Activated B cell treated with CpG ODN at 0.5 μM for 24 hours (primary cell): ENCODE results near the gene CAPN13. TPM values are rescaled to one million over a fixed set of nuclear protein-coding genes. Genes with fewer than 3 reads are reported as not detected.

Source experiments
- ATAC-seq: fragments of 200-7000 bp; cut with Tn5 transposase; one replicate; pipeline ENCODE4 v1.10.0; 2021; ENCODE audit warnings: low read depth, mild to moderate bottlenecking, moderate library complexity
- CTCF ChIA-PET: fragments of 350-600 bp; sonication (Branson Sonifier 250); formaldehyde crosslinking; loops from one replicate; lab custom pipeline; 2021; ENCODE audit warnings: antibody characterized with exemption; lab: Charles Lee
- POLR2A ChIA-PET: fragments of 350-600 bp; sonication (Branson Sonifier 250); formaldehyde crosslinking; loops from one replicate; lab custom pipeline; 2021; ENCODE audit warnings: antibody characterized with exemption; lab: Charles Lee
- DNase-seq: peaks from one replicate; pipeline ENCODE4 v3.0.0; 2022
- H3K27ac Mint-ChIP-seq: one replicate; pipeline ENCODE4 v1.8.0; 2020; ENCODE audit warnings: mixed read lengths
- H3K27me3 Mint-ChIP-seq: one replicate; pipeline ENCODE4 v1.8.0; 2021; ENCODE audit warnings: mixed read lengths
- H3K36me3 Mint-ChIP-seq: one replicate; pipeline ENCODE4 v1.8.0; 2021; ENCODE audit warnings: low read depth, mixed read lengths
- H3K4me1 Mint-ChIP-seq: one replicate; pipeline ENCODE4 v1.8.0; 2021; ENCODE audit warnings: mixed read lengths
- H3K4me3 Mint-ChIP-seq: one replicate; pipeline ENCODE4 v1.8.0; 2020; ENCODE audit warnings: mild to moderate bottlenecking, mixed read lengths
- H3K9me3 Mint-ChIP-seq: one replicate; pipeline ENCODE4 v1.8.0; 2020; ENCODE audit warnings: mixed read lengths
- CTCF ChIP-seq: fragments of 200-600 bp; IDR thresholded peaks from one replicate; pipeline ENCODE4 v1.8.0; 2022; ENCODE audit warnings: antibody characterized with exemption, mild to moderate bottlenecking
- intact Hi-C: fragments of 100-400 bp; cut with micrococcal nuclease; formaldehyde crosslinking; loops from one replicate; pipeline ENCODE4 v1.15.1; 2024
- total RNA-seq: library from RNA; stranded (reverse); gene quantifications from 2 replicates; pipeline ENCODE4 v1.2.3, GENCODE V29; 2022

CAPN13 gene, protein sequence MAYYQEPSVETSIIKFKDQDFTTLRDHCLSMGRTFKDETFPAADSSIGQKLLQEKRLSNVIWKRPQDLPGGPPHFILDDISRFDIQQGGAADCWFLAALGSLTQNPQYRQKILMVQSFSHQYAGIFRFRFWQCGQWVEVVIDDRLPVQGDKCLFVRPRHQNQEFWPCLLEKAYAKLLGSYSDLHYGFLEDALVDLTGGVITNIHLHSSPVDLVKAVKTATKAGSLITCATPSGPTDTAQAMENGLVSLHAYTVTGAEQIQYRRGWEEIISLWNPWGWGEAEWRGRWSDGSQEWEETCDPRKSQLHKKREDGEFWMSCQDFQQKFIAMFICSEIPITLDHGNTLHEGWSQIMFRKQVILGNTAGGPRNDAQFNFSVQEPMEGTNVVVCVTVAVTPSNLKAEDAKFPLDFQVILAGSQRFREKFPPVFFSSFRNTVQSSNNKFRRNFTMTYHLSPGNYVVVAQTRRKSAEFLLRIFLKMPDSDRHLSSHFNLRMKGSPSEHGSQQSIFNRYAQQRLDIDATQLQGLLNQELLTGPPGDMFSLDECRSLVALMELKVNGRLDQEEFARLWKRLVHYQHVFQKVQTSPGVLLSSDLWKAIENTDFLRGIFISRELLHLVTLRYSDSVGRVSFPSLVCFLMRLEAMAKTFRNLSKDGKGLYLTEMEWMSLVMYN
- not detected in 2 replicates for total RNA-seq

- ChIA-PET CTCF (no interaction called here), POLR2A (no interaction called here)
- Mint-ChIP-seq H3K27ac (no peak within 1 kb of the TSS), H3K9me3 (no peaks in the 10 kb centered on the region), H3K4me1 (no peaks in the 10 kb centered on the region), H3K4me3 (no peak within 1 kb of the TSS), H3K27me3 (peaks cover 18% of the 10 kb centered on the region), H3K36me3 (no peaks in the 10 kb centered on the region)
- intact Hi-C loops, result no loop called here
- DNase-seq, result no peak
- no peak for ATAC-seq
- TF ChIP-seq CTCF, result no peak
Observed at GRCh38 chr2:30807249-30807648, at the start of gene CAPN13. Gene CAPN13 (minus strand): TSS chr2:30807446. CDS start chr2:30787325, 20,121 bp downstream.

DNA sequence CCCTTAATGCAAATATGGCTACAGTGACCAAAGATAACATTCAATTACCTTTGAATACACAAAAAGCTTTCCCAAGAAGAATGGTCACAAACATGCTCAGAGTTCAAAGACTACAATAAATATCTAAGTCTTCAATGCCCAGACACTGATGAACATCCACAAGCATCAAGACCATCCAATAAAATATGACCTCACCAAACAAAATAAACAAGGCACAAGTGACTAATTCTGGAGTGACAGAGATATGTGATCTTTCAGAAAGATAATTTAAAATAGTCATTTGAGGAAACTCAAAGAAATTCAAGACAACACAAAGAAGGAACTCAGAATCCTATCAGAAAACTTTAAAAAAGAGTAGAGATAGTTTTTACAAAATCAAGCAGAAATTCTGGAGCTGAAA, 40.6 kb upstream of the CAPN13 start:
- Mint-ChIP-seq H3K4me3 (no peak overlapping the region), H3K36me3 (no peaks in the 10 kb centered on the region), H3K27me3 (peaks cover 26% of the 10 kb centered on the region), H3K4me1 (no peaks in the 10 kb centered on the region), H3K27ac (no peak overlapping the region), H3K9me3 (peaks cover 17% of the 10 kb centered on the region)
- POLR2A ChIA-PET, result no interaction called here
- no peak for TF ChIP-seq CTCF
- intact Hi-C loops, result no loop called here
- DNase-seq, result no peak
- CTCF ChIA-PET, result no interaction called here
- no peak for ATAC-seq

DNA sequence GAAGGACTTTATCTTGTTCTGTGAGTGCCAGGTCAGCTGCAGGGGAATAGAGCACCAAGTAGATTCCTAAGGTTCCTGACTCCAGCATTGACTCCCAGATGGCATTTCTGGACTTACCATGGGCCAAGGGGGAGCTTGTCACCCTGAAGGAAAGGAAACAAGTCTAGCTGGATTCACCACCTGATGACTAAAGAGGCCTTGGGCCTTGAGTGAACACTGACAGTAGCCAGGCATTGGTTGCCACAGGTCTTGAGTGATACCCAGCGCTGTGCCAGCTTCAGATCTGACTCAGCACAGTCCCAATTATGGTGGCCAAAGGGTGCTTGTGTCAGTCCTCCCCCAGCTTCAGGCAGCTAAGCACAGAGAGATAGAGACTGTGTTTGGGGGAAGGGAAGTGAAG, 40.1 kb upstream of the CAPN13 start:
- POLR2A ChIA-PET, result interaction anchor here (0.6 kb wide), 1 partner anchor 491 kb away, joined by 3 read pairs; no protein-coding TSS in a partner anchor
- DNase-seq (no peak), ATAC-seq (no peak)
- intact Hi-C loops, result no loop called here
- Mint-ChIP-seq H3K36me3 (no peaks in the 10 kb centered on the region), H3K27me3 (peaks cover 26% of the 10 kb centered on the region), H3K4me3 (no peak overlapping the region), H3K9me3 (peaks cover 17% of the 10 kb centered on the region), H3K27ac (no peak overlapping the region), H3K4me1 (no peaks in the 10 kb centered on the region)
- CTCF ChIA-PET, result no interaction called here
- no peak for TF ChIP-seq CTCF

DNA sequence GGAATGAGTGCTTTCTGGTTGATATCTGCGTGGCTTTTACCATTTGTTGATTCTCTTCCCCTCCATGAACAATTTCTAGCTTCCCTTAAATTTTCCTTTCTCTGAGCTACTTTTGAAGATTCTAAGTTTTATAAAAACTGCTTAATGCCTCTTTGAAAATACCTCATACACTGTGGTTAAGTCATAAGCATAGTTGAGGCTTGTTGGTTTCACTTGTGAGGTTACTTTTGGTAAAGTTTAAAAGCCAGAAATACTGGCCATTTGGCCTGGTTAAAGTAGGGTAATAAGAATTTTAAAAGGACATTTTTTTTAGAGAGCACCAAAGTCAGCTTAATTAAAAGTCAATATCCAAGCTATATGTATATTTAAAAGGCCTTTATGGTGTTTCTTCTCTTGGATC, 21.3 kb upstream of the CAPN13 start:
- Mint-ChIP-seq H3K9me3 (peaks cover 13% of the 10 kb centered on the region), H3K4me1 (no peaks in the 10 kb centered on the region), H3K27me3 (no peaks in the 10 kb centered on the region), H3K36me3 (no peaks in the 10 kb centered on the region), H3K4me3 (no peak overlapping the region), H3K27ac (no peak overlapping the region)
- ChIA-PET CTCF (no interaction called here), POLR2A (no interaction called here)
- DNase-seq, result no peak
- intact Hi-C loops, result no loop called here
- ATAC-seq, result no peak
- no peak for TF ChIP-seq CTCF

- intact Hi-C loops, result no loop called here
- no peak for DNase-seq
- Mint-ChIP-seq H3K27me3 (no peaks in the 10 kb centered on the region), H3K4me1 (no peaks in the 10 kb centered on the region), H3K27ac (no peak overlapping the region), H3K36me3 (no peaks in the 10 kb centered on the region), H3K9me3 (peaks cover 13% of the 10 kb centered on the region), H3K4me3 (no peak overlapping the region)
- CTCF ChIA-PET, result no interaction called here
- no peak for ATAC-seq
- no peak for TF ChIP-seq CTCF
- POLR2A ChIA-PET, result interaction anchor here (0.6 kb wide), 1 partner anchor 557 kb away, joined by 4 read pairs; no protein-coding TSS in a partner anchor
Observed at GRCh38 chr2:30826916-30827315, 19.7 kb upstream of the CAPN13 start.
